CD4-positive, alpha-beta T cell treated with Interleukin-4 for 1 hour (primary cell): ENCODE measurements around the gene GPALPP1.
"Not testable (repeated sequence)": the region's sequence is repeated elsewhere in the genome, so short reads cannot be mapped to it uniquely, and the experiment has no call there.

ENCODE experiments used
- DNase-seq, 2 donors: peaks; one replicate each; pipeline ENCODE4 v3.0.0-alpha.2; 2020 to 2022

Gene GPALPP1

GRCh38 chr13:45063889-45064288 lies 74.6 kb downstream of the GPALPP1 start:
- not testable (repeated sequence) for DNase-seq

GRCh38 chr13:45064889-45065288 lies 75.6 kb downstream of the GPALPP1 start:
- DNase-seq, result no peak

- DNase-seq, result no peak
Observed at GRCh38 chr13:45068036-45069001, 79.0 kb downstream of the GPALPP1 start.

GRCh38 chr13:45073809-45074208 lies 84.5 kb downstream of the GPALPP1 start:
- no peak for DNase-seq

- DNase-seq, result no peak
Observed at GRCh38 chr13:45074721-45075120, 85.4 kb downstream of the GPALPP1 start.

- no peak for DNase-seq
Observed at GRCh38 chr13:45078003-45078402, 88.7 kb downstream of the GPALPP1 start.
